ENCODE data around the gene WWTR1.

WWTR1 gene

DNA sequence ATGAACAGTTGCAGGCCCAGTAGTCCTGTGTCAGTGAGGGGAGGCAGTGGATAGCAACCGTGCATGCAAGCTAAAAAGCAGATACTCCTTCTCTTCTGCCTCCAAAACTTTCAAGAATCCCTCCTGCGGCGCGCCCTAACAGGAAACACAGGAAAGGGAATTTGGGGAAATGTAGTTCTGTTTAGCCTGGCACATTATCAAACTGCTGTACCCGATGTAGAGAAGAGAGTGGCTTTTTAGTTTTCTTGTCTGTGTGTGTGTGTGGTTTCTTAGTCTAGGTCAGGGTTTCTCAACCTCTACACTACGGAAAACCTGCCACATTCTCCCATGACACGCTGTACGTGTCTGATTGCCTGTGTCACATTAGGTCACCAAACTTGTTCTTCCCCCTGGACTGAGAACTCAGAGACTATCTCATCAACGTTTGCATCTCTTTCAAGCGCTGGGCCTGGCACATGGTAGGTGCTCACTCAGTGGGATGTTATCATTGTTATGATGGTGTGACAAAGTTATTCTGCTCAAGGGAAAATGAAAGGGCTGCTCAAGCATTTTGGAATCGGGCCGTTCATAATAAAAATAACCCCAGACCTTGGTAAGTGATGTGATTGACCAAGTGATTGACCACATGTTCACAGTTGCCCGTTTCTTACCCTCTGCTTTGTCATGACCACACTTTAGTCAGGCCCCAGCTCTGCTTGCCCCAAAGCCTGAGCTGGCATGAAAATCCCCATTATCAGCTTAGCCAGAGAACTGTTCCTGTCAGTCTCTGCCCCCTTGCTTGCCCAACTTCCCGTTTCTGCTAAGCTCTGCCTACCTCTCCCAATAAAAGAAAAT is 150.1 kb downstream of the WWTR1 start:
- no peak for DNase-seq (ENCODE audit: low spot score)
- in situ Hi-C loops (cut with MboI; ENCODE audit: low pct_unique_long_range_greater_than_20kb, low sequenced_read_pairs, unreplicated experiment): no loop called here
- TF ChIP-seq CTCF (IDR thresholded peaks at IDR 0.05; ENCODE audit: extremely low read depth, insufficient read depth, missing control alignments): no peak

DNA sequence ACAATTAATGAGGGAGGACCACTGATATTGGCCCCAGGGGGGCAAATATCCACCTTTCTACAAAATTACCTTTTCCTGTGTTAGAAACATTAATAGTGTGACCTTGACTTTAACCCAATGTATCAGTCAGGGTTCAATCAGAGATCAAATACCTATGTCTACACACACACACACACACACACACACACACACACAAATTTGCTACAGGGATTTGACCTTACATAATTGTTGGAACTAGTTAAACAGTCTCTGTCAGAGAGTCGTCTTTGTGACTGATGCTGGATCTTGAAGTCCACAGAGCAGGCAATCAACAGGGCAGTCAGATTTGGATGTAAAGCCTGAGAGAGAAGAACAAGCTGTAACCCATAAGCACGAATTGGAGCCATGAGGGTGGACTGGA is 150.9 kb downstream of the WWTR1 start:
- in situ Hi-C loops (cut with MboI; ENCODE audit: low pct_unique_long_range_greater_than_20kb, low sequenced_read_pairs, unreplicated experiment): no loop called here
- DNase-seq (ENCODE audit: low spot score): no peak
- no peak for TF ChIP-seq CTCF (IDR thresholded peaks at IDR 0.05; ENCODE audit: extremely low read depth, insufficient read depth, missing control alignments)

- DNase-seq (ENCODE audit: low spot score): no peak
- in situ Hi-C loops (cut with MboI; ENCODE audit: low pct_unique_long_range_greater_than_20kb, low sequenced_read_pairs, unreplicated experiment): no loop called here
- TF ChIP-seq CTCF (IDR thresholded peaks at IDR 0.05; ENCODE audit: extremely low read depth, insufficient read depth, missing control alignments): no peak
Observed at GRCh38 chr3:149506540-149506939, 151.3 kb downstream of the WWTR1 start.

GRCh38 chr3:149502438-149502837 is 155.4 kb downstream of the WWTR1 start:
- no peak for TF ChIP-seq CTCF (IDR thresholded peaks at IDR 0.05; ENCODE audit: extremely low read depth, insufficient read depth, missing control alignments)
- in situ Hi-C loops (cut with MboI; ENCODE audit: low pct_unique_long_range_greater_than_20kb, low sequenced_read_pairs, unreplicated experiment): no loop called here
- DNase-seq (ENCODE audit: low spot score): no peak

DNA sequence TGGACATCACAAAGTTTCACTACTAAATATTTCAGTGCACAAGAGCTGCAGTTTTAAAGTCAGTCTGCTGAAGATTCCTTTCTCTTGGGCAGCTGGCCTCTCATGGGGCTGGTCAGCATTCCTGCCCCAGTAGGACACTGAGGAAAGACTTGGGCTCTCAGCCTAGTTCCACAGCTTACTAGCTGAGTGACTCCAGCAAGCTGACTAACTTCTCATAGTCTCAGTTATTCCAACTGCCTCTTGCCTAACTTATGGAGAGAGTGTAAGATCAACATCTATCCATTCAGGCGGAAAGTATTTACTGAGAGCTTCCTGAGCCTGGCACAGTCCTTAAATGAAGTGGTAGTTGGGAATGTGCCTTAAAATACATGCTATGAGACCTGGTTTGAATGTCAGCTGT is 156.3 kb downstream of the WWTR1 start:
- TF ChIP-seq CTCF (IDR thresholded peaks at IDR 0.05; ENCODE audit: extremely low read depth, insufficient read depth, missing control alignments): no peak
- DNase-seq (ENCODE audit: low spot score): no peak
- in situ Hi-C loops (cut with MboI; ENCODE audit: low pct_unique_long_range_greater_than_20kb, low sequenced_read_pairs, unreplicated experiment): no loop called here

- no peak for DNase-seq (ENCODE audit: low spot score)
- in situ Hi-C loops (cut with MboI; ENCODE audit: low pct_unique_long_range_greater_than_20kb, low sequenced_read_pairs, unreplicated experiment): no loop called here
- no peak for TF ChIP-seq CTCF (IDR thresholded peaks at IDR 0.05; ENCODE audit: extremely low read depth, insufficient read depth, missing control alignments)
Observed at GRCh38 chr3:149497966-149498670, 159.7 kb downstream of the WWTR1 start.

Measured in GM13977 (cell line).